ENCODE measurements around the gene PIGA.
A peak's percentile ranks its signal among the peaks of the same experiment; 100 is the strongest.

Gene PIGA

DNA sequence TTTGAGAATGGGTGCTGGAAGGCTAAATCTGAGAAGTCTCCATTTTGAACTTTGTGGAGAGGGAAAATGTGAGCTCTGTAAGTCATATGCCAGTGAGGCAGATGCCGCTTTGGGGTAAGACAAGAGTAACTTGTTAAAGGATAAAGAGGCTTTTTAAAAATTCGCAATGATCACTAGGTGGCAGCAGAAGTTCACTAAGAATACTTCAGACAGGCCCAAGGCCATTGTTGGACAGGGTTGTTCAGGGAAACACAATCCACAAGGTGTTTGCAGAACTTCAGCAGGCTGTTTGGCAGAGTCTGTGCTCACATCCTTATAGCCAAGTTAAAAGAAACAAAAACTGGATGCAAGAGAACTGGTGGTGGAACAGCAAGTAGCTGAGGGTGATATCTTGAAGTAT lies 13.7 kb upstream of the PIGA start (continued):
- TF ChIP-seq, protein P1, sequence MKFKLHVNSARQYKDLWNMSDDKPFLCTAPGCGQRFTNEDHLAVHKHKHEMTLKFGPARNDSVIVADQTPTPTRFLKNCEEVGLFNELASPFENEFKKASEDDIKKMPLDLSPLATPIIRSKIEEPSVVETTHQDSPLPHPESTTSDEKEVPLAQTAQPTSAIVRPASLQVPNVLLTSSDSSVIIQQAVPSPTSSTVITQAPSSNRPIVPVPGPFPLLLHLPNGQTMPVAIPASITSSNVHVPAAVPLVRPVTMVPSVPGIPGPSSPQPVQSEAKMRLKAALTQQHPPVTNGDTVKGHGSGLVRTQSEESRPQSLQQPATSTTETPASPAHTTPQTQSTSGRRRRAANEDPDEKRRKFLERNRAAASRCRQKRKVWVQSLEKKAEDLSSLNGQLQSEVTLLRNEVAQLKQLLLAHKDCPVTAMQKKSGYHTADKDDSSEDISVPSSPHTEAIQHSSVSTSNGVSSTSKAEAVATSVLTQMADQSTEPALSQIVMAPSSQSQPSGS (tag by site-specific recombination; IDR thresholded peaks at IDR 0.05; ENCODE audit: low read depth): no peak
- TF ChIP-seq ZNF660 (tag by site-specific recombination; IDR thresholded peaks at IDR 0.05): 0 out of 2 replicates have a peak, but pooled peaks have one; percentile 30
- TF ChIP-seq ZNF654 (tag by site-specific recombination; IDR thresholded peaks at IDR 0.05; ENCODE audit: low read depth): peak; percentile 64
- no peak for TF ChIP-seq ZNF302 (tag by site-specific recombination; IDR thresholded peaks at IDR 0.05; ENCODE audit: low read depth)

DNA sequence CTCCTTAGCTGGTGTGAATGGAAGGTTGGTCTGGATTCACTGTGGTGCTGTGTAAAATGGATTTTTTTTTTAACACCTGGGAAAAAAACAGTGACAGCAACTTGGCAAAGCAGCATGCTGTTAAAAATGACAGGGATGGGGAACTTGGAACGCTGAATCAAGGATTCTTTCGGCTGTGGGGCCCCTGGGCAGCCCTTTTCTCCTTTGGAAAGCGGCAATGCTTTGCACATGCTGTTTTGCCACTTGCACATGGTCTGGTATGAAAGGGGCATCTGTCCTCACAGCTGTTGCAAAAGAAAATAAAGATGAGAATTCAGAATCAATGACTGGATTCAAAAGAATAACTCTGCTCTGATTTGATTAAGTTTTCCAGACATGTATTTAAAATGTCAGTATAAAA lies 10.7 kb upstream of the PIGA start:
- ChIA-PET CTCF (interaction anchor here (0.7 to 2.9 kb wide), 3 partner anchors 45 to 1242 kb away, joined by 3 to 10 read pairs (median 9); no protein-coding TSS in a partner anchor), POLR2A (no interaction called here)
- Histone ChIP-seq H3K4me1 (ENCODE audit: control insufficient read depth, insufficient read depth, low read length) (no peaks in the 10 kb centered on the region), H3K9me3 (ENCODE audit: control insufficient read depth, insufficient read depth, low read depth, low read length) (no peaks in the 10 kb centered on the region), H3K4me3 (ENCODE audit: low read depth, low read length) (no peak overlapping the region), H3K36me3 (ENCODE audit: control insufficient read depth in 2 of 2, insufficient read depth in 1 of 2, low read length in 2 of 2) (no peaks in the 10 kb centered on the region), H3K27ac (ENCODE audit: extremely low read depth, low read depth, low read length) (no peak overlapping the region)
- TF ChIP-seq MEIS1 (CRISPR knock-in tag; IDR thresholded peaks at IDR 0.05; ENCODE audit: borderline replicate concordance): no peak
- TF ChIP-seq, protein P2, sequence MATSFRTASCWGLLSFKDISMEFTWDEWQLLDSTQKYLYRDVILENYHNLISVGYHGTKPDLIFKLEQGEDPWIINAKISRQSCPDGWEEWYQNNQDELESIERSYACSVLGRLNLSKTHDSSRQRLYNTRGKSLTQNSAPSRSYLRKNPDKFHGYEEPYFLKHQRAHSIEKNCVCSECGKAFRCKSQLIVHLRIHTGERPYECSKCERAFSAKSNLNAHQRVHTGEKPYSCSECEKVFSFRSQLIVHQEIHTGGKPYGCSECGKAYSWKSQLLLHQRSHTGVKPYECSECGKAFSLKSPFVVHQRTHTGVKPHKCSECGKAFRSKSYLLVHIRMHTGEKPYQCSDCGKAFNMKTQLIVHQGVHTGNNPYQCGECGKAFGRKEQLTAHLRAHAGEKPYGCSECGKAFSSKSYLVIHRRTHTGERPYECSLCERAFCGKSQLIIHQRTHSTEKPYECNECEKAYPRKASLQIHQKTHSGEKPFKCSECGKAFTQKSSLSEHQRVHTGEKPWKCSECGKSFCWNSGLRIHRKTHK (tag by site-specific recombination; IDR thresholded peaks at IDR 0.05): no peak
- TF ChIP-seq, protein P3, sequence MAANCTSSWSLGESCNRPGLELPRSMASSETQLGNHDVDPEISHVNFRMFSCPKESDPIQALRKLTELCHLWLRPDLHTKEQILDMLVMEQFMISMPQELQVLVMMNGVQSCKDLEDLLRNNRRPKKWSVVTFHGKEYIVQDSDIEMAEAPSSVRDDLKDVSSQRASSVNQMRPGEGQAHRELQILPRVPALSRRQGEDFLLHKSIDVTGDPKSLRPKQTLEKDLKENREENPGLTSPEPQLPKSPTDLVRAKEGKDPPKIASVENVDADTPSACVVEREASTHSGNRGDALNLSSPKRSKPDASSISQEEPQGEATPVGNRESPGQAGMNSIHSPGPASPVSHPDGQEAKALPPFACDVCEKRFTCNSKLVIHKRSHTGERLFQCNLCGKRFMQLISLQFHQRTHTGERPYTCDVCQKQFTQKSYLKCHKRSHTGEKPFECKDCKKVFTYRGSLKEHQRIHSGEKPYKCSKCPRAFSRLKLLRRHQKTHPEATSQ (tag by site-specific recombination; IDR thresholded peaks at IDR 0.05): no peak
- TF ChIP-seq, protein P4, sequence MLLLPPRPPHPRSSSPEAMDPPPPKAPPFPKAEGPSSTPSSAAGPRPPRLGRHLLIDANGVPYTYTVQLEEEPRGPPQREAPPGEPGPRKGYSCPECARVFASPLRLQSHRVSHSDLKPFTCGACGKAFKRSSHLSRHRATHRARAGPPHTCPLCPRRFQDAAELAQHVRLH (tag by site-specific recombination; IDR thresholded peaks at IDR 0.05): no peak
- TF ChIP-seq ZNF426 (tag by site-specific recombination; IDR thresholded peaks at IDR 0.05): no peak
- TF ChIP-seq, protein P5, sequence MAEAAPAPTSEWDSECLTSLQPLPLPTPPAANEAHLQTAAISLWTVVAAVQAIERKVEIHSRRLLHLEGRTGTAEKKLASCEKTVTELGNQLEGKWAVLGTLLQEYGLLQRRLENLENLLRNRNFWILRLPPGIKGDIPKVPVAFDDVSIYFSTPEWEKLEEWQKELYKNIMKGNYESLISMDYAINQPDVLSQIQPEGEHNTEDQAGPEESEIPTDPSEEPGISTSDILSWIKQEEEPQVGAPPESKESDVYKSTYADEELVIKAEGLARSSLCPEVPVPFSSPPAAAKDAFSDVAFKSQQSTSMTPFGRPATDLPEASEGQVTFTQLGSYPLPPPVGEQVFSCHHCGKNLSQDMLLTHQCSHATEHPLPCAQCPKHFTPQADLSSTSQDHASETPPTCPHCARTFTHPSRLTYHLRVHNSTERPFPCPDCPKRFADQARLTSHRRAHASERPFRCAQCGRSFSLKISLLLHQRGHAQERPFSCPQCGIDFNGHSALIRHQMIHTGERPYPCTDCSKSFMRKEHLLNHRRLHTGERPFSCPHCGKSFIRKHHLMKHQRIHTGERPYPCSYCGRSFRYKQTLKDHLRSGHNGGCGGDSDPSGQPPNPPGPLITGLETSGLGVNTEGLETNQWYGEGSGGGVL (tag by site-specific recombination; IDR thresholded peaks at IDR 0.05): no peak
- TF ChIP-seq, protein P6, sequence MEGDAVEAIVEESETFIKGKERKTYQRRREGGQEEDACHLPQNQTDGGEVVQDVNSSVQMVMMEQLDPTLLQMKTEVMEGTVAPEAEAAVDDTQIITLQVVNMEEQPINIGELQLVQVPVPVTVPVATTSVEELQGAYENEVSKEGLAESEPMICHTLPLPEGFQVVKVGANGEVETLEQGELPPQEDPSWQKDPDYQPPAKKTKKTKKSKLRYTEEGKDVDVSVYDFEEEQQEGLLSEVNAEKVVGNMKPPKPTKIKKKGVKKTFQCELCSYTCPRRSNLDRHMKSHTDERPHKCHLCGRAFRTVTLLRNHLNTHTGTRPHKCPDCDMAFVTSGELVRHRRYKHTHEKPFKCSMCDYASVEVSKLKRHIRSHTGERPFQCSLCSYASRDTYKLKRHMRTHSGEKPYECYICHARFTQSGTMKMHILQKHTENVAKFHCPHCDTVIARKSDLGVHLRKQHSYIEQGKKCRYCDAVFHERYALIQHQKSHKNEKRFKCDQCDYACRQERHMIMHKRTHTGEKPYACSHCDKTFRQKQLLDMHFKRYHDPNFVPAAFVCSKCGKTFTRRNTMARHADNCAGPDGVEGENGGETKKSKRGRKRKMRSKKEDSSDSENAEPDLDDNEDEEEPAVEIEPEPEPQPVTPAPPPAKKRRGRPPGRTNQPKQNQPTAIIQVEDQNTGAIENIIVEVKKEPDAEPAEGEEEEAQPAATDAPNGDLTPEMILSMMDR (tag by site-specific recombination; IDR thresholded peaks at IDR 0.05): no peak
- no peak for TF ChIP-seq ZBTB20 (tag by site-specific recombination; IDR thresholded peaks at IDR 0.05)
- no peak for TF ChIP-seq ZNF391 (tag by site-specific recombination; IDR thresholded peaks at IDR 0.05; ENCODE audit: borderline replicate concordance, low read depth)
- TF ChIP-seq, protein P7, sequence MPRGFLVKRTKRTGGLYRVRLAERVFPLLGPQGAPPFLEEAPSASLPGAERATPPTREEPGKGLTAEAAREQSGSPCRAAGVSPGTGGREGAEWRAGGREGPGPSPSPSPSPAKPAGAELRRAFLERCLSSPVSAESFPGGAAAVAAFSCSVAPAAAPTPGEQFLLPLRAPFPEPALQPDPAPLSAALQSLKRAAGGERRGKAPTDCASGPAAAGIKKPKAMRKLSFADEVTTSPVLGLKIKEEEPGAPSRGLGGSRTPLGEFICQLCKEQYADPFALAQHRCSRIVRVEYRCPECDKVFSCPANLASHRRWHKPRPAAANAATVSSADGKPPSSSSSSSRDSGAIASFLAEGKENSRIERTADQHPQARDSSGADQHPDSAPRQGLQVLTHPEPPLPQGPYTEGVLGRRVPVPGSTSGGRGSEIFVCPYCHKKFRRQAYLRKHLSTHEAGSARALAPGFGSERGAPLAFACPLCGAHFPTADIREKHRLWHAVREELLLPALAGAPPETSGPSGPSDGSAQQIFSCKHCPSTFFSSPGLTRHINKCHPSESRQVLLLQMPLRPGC (tag by site-specific recombination; IDR thresholded peaks at IDR 0.05): no peak
- no peak for TF ChIP-seq ZNF549 (tag by site-specific recombination; IDR thresholded peaks at IDR 0.05)
- TF ChIP-seq, protein P8, sequence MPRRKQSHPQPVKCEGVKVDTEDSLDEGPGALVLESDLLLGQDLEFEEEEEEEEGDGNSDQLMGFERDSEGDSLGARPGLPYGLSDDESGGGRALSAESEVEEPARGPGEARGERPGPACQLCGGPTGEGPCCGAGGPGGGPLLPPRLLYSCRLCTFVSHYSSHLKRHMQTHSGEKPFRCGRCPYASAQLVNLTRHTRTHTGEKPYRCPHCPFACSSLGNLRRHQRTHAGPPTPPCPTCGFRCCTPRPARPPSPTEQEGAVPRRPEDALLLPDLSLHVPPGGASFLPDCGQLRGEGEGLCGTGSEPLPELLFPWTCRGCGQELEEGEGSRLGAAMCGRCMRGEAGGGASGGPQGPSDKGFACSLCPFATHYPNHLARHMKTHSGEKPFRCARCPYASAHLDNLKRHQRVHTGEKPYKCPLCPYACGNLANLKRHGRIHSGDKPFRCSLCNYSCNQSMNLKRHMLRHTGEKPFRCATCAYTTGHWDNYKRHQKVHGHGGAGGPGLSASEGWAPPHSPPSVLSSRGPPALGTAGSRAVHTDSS (tag by site-specific recombination; IDR thresholded peaks at IDR 0.05): no peak
- TF ChIP-seq, protein P9, sequence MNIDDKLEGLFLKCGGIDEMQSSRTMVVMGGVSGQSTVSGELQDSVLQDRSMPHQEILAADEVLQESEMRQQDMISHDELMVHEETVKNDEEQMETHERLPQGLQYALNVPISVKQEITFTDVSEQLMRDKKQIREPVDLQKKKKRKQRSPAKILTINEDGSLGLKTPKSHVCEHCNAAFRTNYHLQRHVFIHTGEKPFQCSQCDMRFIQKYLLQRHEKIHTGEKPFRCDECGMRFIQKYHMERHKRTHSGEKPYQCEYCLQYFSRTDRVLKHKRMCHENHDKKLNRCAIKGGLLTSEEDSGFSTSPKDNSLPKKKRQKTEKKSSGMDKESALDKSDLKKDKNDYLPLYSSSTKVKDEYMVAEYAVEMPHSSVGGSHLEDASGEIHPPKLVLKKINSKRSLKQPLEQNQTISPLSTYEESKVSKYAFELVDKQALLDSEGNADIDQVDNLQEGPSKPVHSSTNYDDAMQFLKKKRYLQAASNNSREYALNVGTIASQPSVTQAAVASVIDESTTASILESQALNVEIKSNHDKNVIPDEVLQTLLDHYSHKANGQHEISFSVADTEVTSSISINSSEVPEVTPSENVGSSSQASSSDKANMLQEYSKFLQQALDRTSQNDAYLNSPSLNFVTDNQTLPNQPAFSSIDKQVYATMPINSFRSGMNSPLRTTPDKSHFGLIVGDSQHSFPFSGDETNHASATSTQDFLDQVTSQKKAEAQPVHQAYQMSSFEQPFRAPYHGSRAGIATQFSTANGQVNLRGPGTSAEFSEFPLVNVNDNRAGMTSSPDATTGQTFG (tag by site-specific recombination; IDR thresholded peaks at IDR 0.05; ENCODE audit: borderline replicate concordance): no peak
- no peak for TF ChIP-seq HOXA7 (CRISPR knock-in tag; IDR thresholded peaks at IDR 0.05; ENCODE audit: borderline replicate concordance)
- TF ChIP-seq ZNF19 (tag by site-specific recombination; IDR thresholded peaks at IDR 0.05; ENCODE audit: low read depth): no peak
- TF ChIP-seq, protein P10, sequence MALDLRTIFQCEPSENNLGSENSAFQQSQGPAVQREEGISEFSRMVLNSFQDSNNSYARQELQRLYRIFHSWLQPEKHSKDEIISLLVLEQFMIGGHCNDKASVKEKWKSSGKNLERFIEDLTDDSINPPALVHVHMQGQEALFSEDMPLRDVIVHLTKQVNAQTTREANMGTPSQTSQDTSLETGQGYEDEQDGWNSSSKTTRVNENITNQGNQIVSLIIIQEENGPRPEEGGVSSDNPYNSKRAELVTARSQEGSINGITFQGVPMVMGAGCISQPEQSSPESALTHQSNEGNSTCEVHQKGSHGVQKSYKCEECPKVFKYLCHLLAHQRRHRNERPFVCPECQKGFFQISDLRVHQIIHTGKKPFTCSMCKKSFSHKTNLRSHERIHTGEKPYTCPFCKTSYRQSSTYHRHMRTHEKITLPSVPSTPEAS (tag by site-specific recombination; IDR thresholded peaks at IDR 0.05): no peak
